Mesenchymal stem cell (in vitro differentiated cells and primary cell): Measurements from ENCODE around the gene FHIT.

ENCODE experiments used
- DNase-seq: peaks from one replicate; pipeline ENCODE4 v3.0.0-alpha.2; 2013
- H2AFZ ChIP-seq: one replicate; pipeline ENCODE4 v1.6.1; 2013; ENCODE audit warnings: low read depth, mild to moderate bottlenecking, control low read depth, inconsistent platforms, low read length, moderate library complexity
- H2AK5ac ChIP-seq: 2 replicates; pipeline ENCODE4 v1.6.1; 2013; ENCODE audit warnings: low read length, moderate library complexity, mild to moderate bottlenecking, inconsistent platforms; ENCODE audit not compliant: severe bottlenecking
- H2BK120ac ChIP-seq: one replicate; pipeline ENCODE4 v1.6.1; 2013; ENCODE audit warnings: low read depth, mild to moderate bottlenecking, inconsistent platforms, low read length, moderate library complexity
- H2BK12ac ChIP-seq, 2 experiments: one replicate each; pipeline ENCODE4 v1.6.1; 2013; ENCODE audit warnings: inconsistent platforms in 2 of 2, low read length in 2 of 2, mild to moderate bottlenecking in 2 of 2, moderate library complexity in 2 of 2, control low read depth in 1 of 2
- H2BK15ac ChIP-seq: one replicate; pipeline ENCODE4 v1.6.1; 2013; ENCODE audit warnings: mild to moderate bottlenecking, low read depth, inconsistent platforms; ENCODE audit not compliant: poor library complexity, severe bottlenecking
- H2BK5ac ChIP-seq: 2 replicates; pipeline ENCODE4 v1.6.1; 2013; ENCODE audit warnings: low read depth, mild to moderate bottlenecking, low read length, control low read depth, inconsistent platforms; ENCODE audit not compliant: poor library complexity, severe bottlenecking
- H3K14ac ChIP-seq, 2 experiments: one replicate each; pipeline ENCODE4 v1.6.1; 2013; ENCODE audit warnings: inconsistent platforms in 2 of 2, low read length in 2 of 2, control low read depth in 1 of 2, mild to moderate bottlenecking in 1 of 2, moderate library complexity in 1 of 2
- H3K18ac ChIP-seq, 2 experiments: one replicate each; pipeline ENCODE4 v1.6.1; 2013; ENCODE audit warnings: inconsistent platforms in 2 of 2, low read length in 2 of 2, control low read depth in 1 of 2, low read depth in 1 of 2, mild to moderate bottlenecking in 1 of 2
- H3K23ac ChIP-seq, 2 experiments: one replicate each; pipeline ENCODE4 v1.6.1; 2013; ENCODE audit warnings: inconsistent platforms in 2 of 2, low read length in 2 of 2, mild to moderate bottlenecking in 2 of 2, moderate library complexity in 2 of 2, control low read depth in 1 of 2
- H3K27ac ChIP-seq: 2 replicates; pipeline ENCODE4 v1.5.1; 2013; ENCODE audit warnings: mild to moderate bottlenecking, moderate library complexity, low read length, control low read depth, inconsistent platforms; ENCODE audit not compliant: poor library complexity, severe bottlenecking
- H3K27me3 ChIP-seq, 2 experiments: 2 replicates each; pipeline versions ENCODE4 v1.6.1 to v1.7.0; 2013; ENCODE audit warnings: low read length in 2 of 2, mild to moderate bottlenecking in 2 of 2, moderate library complexity in 2 of 2, control low read depth in 1 of 2, inconsistent platforms in 1 of 2; ENCODE audit not compliant: control insufficient read depth in 1 of 2, insufficient read depth in 1 of 2
- H3K36me3 ChIP-seq, 2 experiments: 2 replicates each; pipeline versions ENCODE4 v1.6.1 to v1.7.0; 2013; ENCODE audit warnings: low read length in 2 of 2, control low read depth in 1 of 2, inconsistent platforms in 1 of 2, low read depth in 1 of 2, mild to moderate bottlenecking in 1 of 2; ENCODE audit not compliant: insufficient read depth in 2 of 2, control insufficient read depth in 1 of 2
- H3K4ac ChIP-seq, 2 experiments: one replicate each; pipeline ENCODE4 v1.6.1; 2013; ENCODE audit warnings: inconsistent platforms in 2 of 2, low read length in 2 of 2, mild to moderate bottlenecking in 2 of 2, moderate library complexity in 2 of 2, control low read depth in 1 of 2, low read depth in 1 of 2
- H3K4me1 ChIP-seq: 2 replicates; pipeline ENCODE4 v1.6.1; 2013; ENCODE audit warnings: low read depth, low read length, control low read depth; ENCODE audit not compliant: control insufficient read depth, insufficient read depth
- H3K4me2 ChIP-seq: 2 replicates; pipeline ENCODE4 v1.6.1; 2013; ENCODE audit warnings: low read length, mild to moderate bottlenecking, inconsistent platforms; ENCODE audit not compliant: poor library complexity, severe bottlenecking
- H3K4me3 ChIP-seq, 2 experiments: 2 replicates each; pipeline versions ENCODE4 v1.5.1 to v1.7.0; 2013; ENCODE audit warnings: low read length in 2 of 2, mild to moderate bottlenecking in 2 of 2, control low read depth in 1 of 2, low read depth in 1 of 2; ENCODE audit not compliant: insufficient read depth in 1 of 2
- H3K79me1 ChIP-seq: replicated peaks from 2 replicates; pipeline ENCODE4 v1.6.1; 2013; ENCODE audit warnings: mild to moderate bottlenecking, control low read depth, low read length, inconsistent platforms; ENCODE audit not compliant: poor library complexity, severe bottlenecking
- H3K9ac ChIP-seq: 2 replicates; pipeline ENCODE4 v1.7.0; 2013; ENCODE audit warnings: mild to moderate bottlenecking, low read length, moderate library complexity
- H3K9me3 ChIP-seq: 2 replicates; pipeline ENCODE4 v1.7.0; 2013; ENCODE audit warnings: mild to moderate bottlenecking, low read length; ENCODE audit not compliant: control insufficient read depth
- H4K8ac ChIP-seq: one replicate; pipeline ENCODE4 v1.6.1; 2013; ENCODE audit warnings: inconsistent platforms, mild to moderate bottlenecking, low read length, moderate library complexity
- H4K91ac ChIP-seq: one replicate; pipeline ENCODE4 v1.6.1; 2013; ENCODE audit warnings: mild to moderate bottlenecking, low read length, inconsistent platforms
- WGBS: methylation state at CpG from one replicate; pipeline ENCODE4 v1.1.7; 2013; ENCODE audit warnings: mixed read lengths; 5-methylcytosine and 5-hydroxymethylcytosine counted together

The FHIT gene

DNA sequence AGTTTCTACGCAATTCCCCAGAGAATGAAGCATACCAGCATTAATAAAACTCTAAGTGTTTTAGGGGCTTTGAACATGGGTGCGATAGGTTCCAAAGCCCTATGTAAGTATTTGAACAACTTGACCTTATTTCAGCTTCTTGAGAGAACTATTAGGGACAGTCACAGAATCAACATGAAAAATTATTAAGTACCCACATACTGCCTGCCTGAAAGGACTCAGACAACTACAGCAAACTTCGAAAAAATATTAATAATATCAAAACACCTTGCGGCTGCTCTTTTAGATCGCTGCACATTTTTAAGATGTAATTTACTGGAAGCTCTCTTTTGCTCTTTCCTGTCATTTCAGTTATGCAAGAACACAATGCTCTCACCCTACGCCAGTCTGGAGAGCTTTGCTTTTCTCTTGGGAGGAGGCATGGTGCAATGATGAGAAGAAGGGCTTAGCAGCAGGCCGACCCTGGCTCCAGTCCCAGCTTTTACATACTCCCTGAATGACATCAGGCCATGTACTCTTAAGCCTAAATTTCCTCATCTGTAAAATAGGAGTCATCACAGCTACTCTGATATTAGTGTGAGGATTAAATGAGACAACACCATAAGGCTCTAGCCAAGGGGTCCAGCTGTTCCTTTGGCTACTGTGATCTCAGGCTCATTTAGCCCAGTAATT lies 640.7 kb downstream of the FHIT start:
- H3K79me1 ChIP-seq: no peaks in the 10 kb centered on the region
- H3K9me3 ChIP-seq: no peaks in the 10 kb centered on the region
- no peak overlapping the region for H2AK5ac ChIP-seq
- WGBS: 79% methylated on average over 6 of the region's 7 CpGs
- no peak overlapping the region for H3K4me3 ChIP-seq
- H3K14ac ChIP-seq: no peak overlapping the region
- H3K23ac ChIP-seq: no peak overlapping the region
- H3K9ac ChIP-seq: peak overlapping the region; percentile 4
- no peak overlapping the region for H3K4me2 ChIP-seq
- no peak overlapping the region for H4K91ac ChIP-seq
- H2AFZ ChIP-seq: no peak overlapping the region
- H3K18ac ChIP-seq: no peak overlapping the region
- H2BK120ac ChIP-seq: no peak overlapping the region
- no peak overlapping the region for H3K4ac ChIP-seq
- no peak overlapping the region for H2BK5ac ChIP-seq
- H2BK15ac ChIP-seq: no peak overlapping the region
- peak; percentile 65 for DNase-seq
- no peak overlapping the region for H2BK12ac ChIP-seq
- H3K27me3 ChIP-seq: no peaks in the 10 kb centered on the region
- H3K4me1 ChIP-seq: peaks cover 1% of the 10 kb centered on the region
- no peak overlapping the region for H3K27ac ChIP-seq
- no peak overlapping the region for H4K8ac ChIP-seq
- H3K36me3 ChIP-seq: no peaks in the 10 kb centered on the region

- Histone ChIP-seq H3K79me1 (no peaks in the 10 kb centered on the region), H3K18ac (no peak overlapping the region), H2BK12ac (no peak overlapping the region), H2AK5ac (no peak overlapping the region), H3K4me2 (no peak overlapping the region), H4K8ac (no peak overlapping the region), H2BK5ac (no peak overlapping the region), H3K14ac (no peak overlapping the region), H4K91ac (no peak overlapping the region), H2BK15ac (no peak overlapping the region), H3K9ac (no peak overlapping the region), H3K23ac (no peak overlapping the region), H3K9me3 (no peaks in the 10 kb centered on the region), H3K4me3 (no peak overlapping the region), H3K4ac (no peak overlapping the region), H3K36me3 (no peaks in the 10 kb centered on the region), H3K4me1 (peaks cover 1% of the 10 kb centered on the region), H3K27ac (no peak overlapping the region), H3K27me3 (no peaks in the 10 kb centered on the region), H2BK120ac (no peak overlapping the region), H2AFZ (no peak overlapping the region)
- WGBS: 65% methylated on average over 3 of the region's 4 CpGs
- no peak for DNase-seq
These were observed 641.8 kb downstream of the FHIT start for GRCh38 chr3:60609446-60609845.

DNA sequence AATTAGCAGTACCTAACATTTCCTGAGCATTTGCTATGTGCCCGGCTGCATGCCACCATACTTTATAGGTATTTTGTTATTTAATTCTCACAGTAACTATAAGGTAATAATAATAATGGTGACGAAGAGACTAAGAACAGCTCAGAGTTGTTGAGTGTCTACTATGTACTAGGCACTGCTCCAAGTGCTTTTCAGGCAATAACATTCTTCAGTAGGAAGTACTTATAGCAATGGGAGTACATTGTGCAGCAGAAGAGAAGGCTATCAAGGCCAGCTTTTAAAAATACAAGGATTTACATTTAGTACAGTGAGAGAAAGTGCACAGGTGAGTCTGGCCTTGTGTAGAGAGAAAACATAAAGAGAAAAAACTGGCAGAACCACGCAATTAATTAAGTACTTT lies 647.4 kb downstream of the FHIT start:
- H2BK5ac ChIP-seq: no peak overlapping the region
- no peak overlapping the region for H2BK120ac ChIP-seq
- H3K36me3 ChIP-seq: no peaks in the 10 kb centered on the region
- DNase-seq: no peak
- H2BK15ac ChIP-seq: no peak overlapping the region
- H3K14ac ChIP-seq: no peak overlapping the region
- H3K4ac ChIP-seq: no peak overlapping the region
- no peak overlapping the region for H3K4me2 ChIP-seq
- no peak overlapping the region for H2AK5ac ChIP-seq
- no peak overlapping the region for H3K18ac ChIP-seq
- H2AFZ ChIP-seq: no peak overlapping the region
- H3K79me1 ChIP-seq: no peaks in the 10 kb centered on the region
- H2BK12ac ChIP-seq: no peak overlapping the region
- no peak overlapping the region for H3K9ac ChIP-seq
- no peak overlapping the region for H3K27ac ChIP-seq
- H3K23ac ChIP-seq: no peak overlapping the region
- no peak overlapping the region for H4K91ac ChIP-seq
- no peak overlapping the region for H4K8ac ChIP-seq
- H3K27me3 ChIP-seq: no peaks in the 10 kb centered on the region
- WGBS: 88% methylated on average over 3 of the region's 3 CpGs
- no peak overlapping the region for H3K4me3 ChIP-seq
- H3K4me1 ChIP-seq: no peaks in the 10 kb centered on the region
- no peaks in the 10 kb centered on the region for H3K9me3 ChIP-seq

DNA sequence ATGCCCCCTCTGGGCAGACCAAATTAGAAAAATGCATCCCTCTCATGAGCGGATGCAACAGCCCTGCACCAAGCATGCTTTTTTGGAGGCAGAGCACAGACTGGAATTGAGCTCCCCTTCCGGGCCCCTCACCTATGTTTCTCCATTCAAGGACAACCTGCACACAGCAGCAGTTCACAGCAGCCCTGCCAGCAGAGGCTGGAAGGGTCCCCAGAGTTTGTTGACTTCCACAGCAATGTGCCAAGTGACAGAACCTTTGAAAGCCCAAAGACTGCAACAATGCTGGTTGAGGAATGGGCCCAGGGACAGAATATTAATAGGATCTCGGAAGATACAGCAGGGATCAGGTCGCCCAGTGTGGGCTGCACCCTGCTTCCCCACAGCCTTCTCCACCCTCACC lies 650.4 kb downstream of the FHIT start:
- no peak overlapping the region for H3K14ac ChIP-seq
- H4K8ac ChIP-seq: no peak overlapping the region
- no peak overlapping the region for H3K27ac ChIP-seq
- H2BK120ac ChIP-seq: no peak overlapping the region
- H3K9me3 ChIP-seq: no peaks in the 10 kb centered on the region
- H2AFZ ChIP-seq: no peak overlapping the region
- H2BK15ac ChIP-seq: no peak overlapping the region
- no peaks in the 10 kb centered on the region for H3K79me1 ChIP-seq
- H2BK12ac ChIP-seq: no peak overlapping the region
- 97% methylated on average over 4 of the region's 4 CpGs for WGBS
- H3K9ac ChIP-seq: no peak overlapping the region
- H3K18ac ChIP-seq: no peak overlapping the region
- DNase-seq: no peak
- no peak overlapping the region for H4K91ac ChIP-seq
- H3K4me1 ChIP-seq: no peaks in the 10 kb centered on the region
- H3K4ac ChIP-seq: no peak overlapping the region
- no peak overlapping the region for H3K4me2 ChIP-seq
- H3K4me3 ChIP-seq: no peak overlapping the region
- no peaks in the 10 kb centered on the region for H3K36me3 ChIP-seq
- no peak overlapping the region for H3K23ac ChIP-seq
- H2BK5ac ChIP-seq: no peak overlapping the region
- H3K27me3 ChIP-seq: no peaks in the 10 kb centered on the region
- H2AK5ac ChIP-seq: no peak overlapping the region
